ENCODE measurements around the gene BCL7B. TPM values are rescaled to one million over a fixed set of nuclear protein-coding genes. Genes with fewer than 3 reads are reported as not detected.

Gene BCL7B
- total and polyA plus RNA-seq, 2 of the 13 experiments (the other 11 are each of a cell fraction or from before 2014, with no cell fraction given), result 24.3 to 38.2 TPM

- no peak for TF ChIP-seq THRA (CRISPR knock-in tag; IDR thresholded peaks at IDR 0.05; ENCODE audit: borderline replicate concordance)
- 0 out of 2 replicates have a peak, but pooled peaks have one; percentile 47 for TF ChIP-seq RAD21 (CRISPR knock-in tag; IDR thresholded peaks at IDR 0.05)
- no peak for TF ChIP-seq HNRNPH1 (optimal IDR thresholded peaks at IDR 0.05; ENCODE audit: low read depth, low read length)
- 0 out of 2 replicates have a peak, but pooled peaks have one; percentile 11 for TF ChIP-seq KLF6 (CRISPR knock-in tag; IDR thresholded peaks at IDR 0.05)
- peak; percentile 77 for TF ChIP-seq BRD4 (CRISPR knock-in tag; IDR thresholded peaks at IDR 0.05)
- peak; percentile 53; the same call in 1 of the 2 replicates for TF ChIP-seq MTF1 (CRISPR knock-in tag; IDR thresholded peaks at IDR 0.05)
- no peak for TF ChIP-seq SNAPC5 (CRISPR knock-in tag; IDR thresholded peaks at IDR 0.05; ENCODE audit: borderline replicate concordance)
- peak; percentile 72; the same call in 1 of the 2 replicates for TF ChIP-seq ATF7-NPFF (CRISPR knock-in tag; IDR thresholded peaks at IDR 0.05; ENCODE audit: low read depth)
- peak; percentile 84 for TF ChIP-seq RBFOX2 (IDR thresholded peaks at IDR 0.05; ENCODE audit: low read depth, low read length)
- peak; percentile 57 for TF ChIP-seq AGO2 (optimal IDR thresholded peaks at IDR 0.05; ENCODE audit: low read depth, low read length)
- peak; percentile 71 for TF ChIP-seq SPEN (CRISPR knock-in tag; IDR thresholded peaks at IDR 0.05; ENCODE audit: low read depth)
- no peak for TF ChIP-seq RNF2 (conservative IDR thresholded peaks at IDR 0.05; ENCODE audit: low read depth)
- peak; percentile 47; the same call in 1 of the 2 replicates for TF ChIP-seq TMF1 (CRISPR knock-in tag; IDR thresholded peaks at IDR 0.05; ENCODE audit: low read depth)
- 0 out of 2 replicates have a peak, but pooled peaks have one; percentile 39 for TF ChIP-seq ZNF574 (CRISPR knock-in tag; IDR thresholded peaks at IDR 0.05)
- no peak for TF ChIP-seq PBX3 (CRISPR knock-in tag; IDR thresholded peaks at IDR 0.05; ENCODE audit: borderline replicate concordance)
- TF ChIP-seq ZNF207 (IDR thresholded peaks at IDR 0.05; ENCODE audit: borderline replicate concordance), result no peak
- 0 out of 2 replicates have a peak, but pooled peaks have one; percentile 10 for TF ChIP-seq E2F5 (CRISPR knock-in tag; conservative IDR thresholded peaks at IDR 0.05)
- TF ChIP-seq ZNF552 (CRISPR knock-in tag; IDR thresholded peaks at IDR 0.05; ENCODE audit: borderline replicate concordance), result no peak
Observed at GRCh38 chr7:73521636-73522104, 35.8 kb downstream of the BCL7B start (continued).
